Loucy (cell line): ENCODE results near the gene FAM131A.
A peak's percentile ranks its signal among the peaks of the same experiment; 100 is the strongest.

ENCODE experiments used
- H2AFZ ChIP-seq: fragments of 200-600 bp; sonication (generic); 2 replicates; pipeline ENCODE4 v1.6.0; 2016; ENCODE audit warnings: antibody characterized with exemption, mild to moderate bottlenecking, low read length, moderate library complexity
- H3F3A ChIP-seq: fragments of 200-600 bp; 2 replicates; pipeline ENCODE4 v1.6.0; 2016; ENCODE audit warnings: antibody characterized with exemption, low read depth, mild to moderate bottlenecking
- H3K27me3 ChIP-seq: fragments of 200-600 bp; sonication (generic); 2 replicates; pipeline ENCODE4 v1.6.1; 2014; ENCODE audit warnings: low read length, mild to moderate bottlenecking; ENCODE audit not compliant: insufficient read depth, poor library complexity, severe bottlenecking
- H3K36me3 ChIP-seq: fragments of 200-600 bp; sonication (generic); 2 replicates; pipeline ENCODE4 v1.6.1; 2016; ENCODE audit warnings: low read length; ENCODE audit not compliant: insufficient read depth
- H3K4me1 ChIP-seq: fragments of 200-600 bp; sonication (generic); 2 replicates; pipeline ENCODE4 v1.5.1; 2014; ENCODE audit warnings: low read length, mild to moderate bottlenecking; ENCODE audit not compliant: insufficient read depth, poor library complexity, severe bottlenecking
- H3K4me2 ChIP-seq: fragments of 200-600 bp; sonication (generic); 2 replicates; pipeline ENCODE4 v1.6.0; 2014; ENCODE audit warnings: antibody characterized with exemption, low read length, low read depth, mild to moderate bottlenecking; ENCODE audit not compliant: poor library complexity, severe bottlenecking
- H3K4me3 ChIP-seq: fragments of 200-600 bp; sonication (generic); 2 replicates; pipeline ENCODE4 v1.5.1; 2014; ENCODE audit warnings: low read length, mild to moderate bottlenecking, mixed read lengths; ENCODE audit not compliant: poor library complexity, severe bottlenecking
- H3K79me2 ChIP-seq: fragments of 200-600 bp; sonication (generic); 2 replicates; pipeline ENCODE4 v1.6.1; 2014; ENCODE audit warnings: low read length; ENCODE audit not compliant: insufficient read depth
- H3K9ac ChIP-seq: fragments of 200-600 bp; sonication (generic); 2 replicates; pipeline ENCODE4 v1.6.0; 2014; ENCODE audit warnings: mild to moderate bottlenecking, low read depth, low read length, moderate library complexity; ENCODE audit not compliant: poor library complexity, severe bottlenecking
- H3K9me2 ChIP-seq: fragments of 200-600 bp; sonication (generic); replicated peaks from 2 replicates; pipeline ENCODE4 v1.6.1; 2016; ENCODE audit warnings: low read depth, low read length, mixed read lengths
- H3K9me3 ChIP-seq: fragments of 200-600 bp; sonication (generic); 2 replicates; pipeline ENCODE4 v1.6.1; 2014; ENCODE audit warnings: mild to moderate bottlenecking, antibody characterized with exemption, low read length, low read depth; ENCODE audit not compliant: insufficient read depth
- H4K20me1 ChIP-seq: fragments of 200-600 bp; sonication (generic); 2 replicates; pipeline ENCODE4 v1.6.0; 2014; ENCODE audit warnings: antibody characterized with exemption, low read length, mild to moderate bottlenecking; ENCODE audit not compliant: insufficient read depth, poor library complexity, severe bottlenecking
- CTCF ChIP-seq: fragments of 200-600 bp; sonication (generic); conservative IDR thresholded peaks from 2 replicates; pipeline ENCODE4 v1.5.1; 2014; ENCODE audit warnings: mild to moderate bottlenecking, antibody characterized with exemption, low read length
- EZH2phosphoT487 ChIP-seq: fragments of 200-600 bp; IDR thresholded peaks from 2 replicates; pipeline ENCODE4 v1.6.1; 2018; ENCODE audit warnings: antibody characterized with exemption, mild to moderate bottlenecking, moderate library complexity, borderline replicate concordance

The FAM131A gene

DNA sequence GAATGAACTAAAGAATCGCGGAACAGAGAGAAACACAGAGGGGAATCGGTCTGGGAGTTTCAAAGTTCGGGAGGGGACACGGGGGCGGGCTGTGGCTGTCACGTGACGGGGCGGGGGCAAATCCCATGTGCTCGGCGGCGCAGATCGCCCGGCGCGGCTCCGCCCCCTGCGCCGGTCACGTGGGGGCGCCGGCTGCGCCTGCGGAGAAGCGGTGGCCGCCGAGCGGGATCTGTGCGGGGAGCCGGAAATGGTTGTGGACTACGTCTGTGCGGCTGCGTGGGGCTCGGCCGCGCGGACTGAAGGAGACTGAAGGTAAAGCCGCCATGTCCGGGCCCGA lies 23.1 kb upstream of the FAM131A start, which contains the start of gene EIF4G1:
TSS of gene EIF4G1 (plus strand) at position 244 of the 337 bp plus-strand sequence. CDS start 1,191 bp downstream, outside the sequence.
- H3K79me2 ChIP-seq, result peaks cover 48% of the 10 kb centered on the region
- peaks cover 47% of the 10 kb centered on the region for H4K20me1 ChIP-seq
- no peaks in the 10 kb centered on the region for H3K9me3 ChIP-seq

GRCh38 chr3:184314700-184315542 lies 22.5 kb upstream of the FAM131A start:
- H3K4me3 ChIP-seq, result peak overlapping the region; percentile 100
- peaks cover 24% of the 10 kb centered on the region; the same call in 1 of the 2 replicates for H3K36me3 ChIP-seq
- no peaks in the 10 kb centered on the region for H3K9me2 ChIP-seq
- H3K9ac ChIP-seq, result peak overlapping the region; percentile 98
- H3K4me1 ChIP-seq, result peaks cover 29% of the 10 kb centered on the region
- peak overlapping the region; percentile 99 for H3K4me2 ChIP-seq
- no peaks in the 10 kb centered on the region for H3K27me3 ChIP-seq
- no peaks in the 10 kb centered on the region for H3K9me3 ChIP-seq
- peaks cover 54% of the 10 kb centered on the region for H3K79me2 ChIP-seq
- H3F3A ChIP-seq, result no peaks in the 10 kb centered on the region
- H2AFZ ChIP-seq, result no peak overlapping the region
- peaks cover 52% of the 10 kb centered on the region for H4K20me1 ChIP-seq
- TF ChIP-seq EZH2phosphoT487 (no peak), CTCF (no peak)

More for the DNA sequence above, 23.1 kb upstream of the FAM131A start, which contains the start of gene EIF4G1:
- H2AFZ ChIP-seq, result peak within 1 kb of the TSS; percentile 69
- no peaks in the 10 kb centered on the region for H3K27me3 ChIP-seq
- H3K9ac ChIP-seq, result peak within 1 kb of the TSS; percentile 98
- peaks cover 25% of the 10 kb centered on the region for H3K4me1 ChIP-seq
- no peaks in the 10 kb centered on the region for H3F3A ChIP-seq
- H3K36me3 ChIP-seq, result peaks cover 20% of the 10 kb centered on the region; the same call in 1 of the 2 replicates
- H3K4me3 ChIP-seq, result peak within 1 kb of the TSS; percentile 100
- H3K4me2 ChIP-seq, result peak within 1 kb of the TSS; percentile 99
- no peak for TF ChIP-seq CTCF
- no peak for TF ChIP-seq EZH2phosphoT487
- H3K9me2 ChIP-seq, result no peaks in the 10 kb centered on the region

DNA sequence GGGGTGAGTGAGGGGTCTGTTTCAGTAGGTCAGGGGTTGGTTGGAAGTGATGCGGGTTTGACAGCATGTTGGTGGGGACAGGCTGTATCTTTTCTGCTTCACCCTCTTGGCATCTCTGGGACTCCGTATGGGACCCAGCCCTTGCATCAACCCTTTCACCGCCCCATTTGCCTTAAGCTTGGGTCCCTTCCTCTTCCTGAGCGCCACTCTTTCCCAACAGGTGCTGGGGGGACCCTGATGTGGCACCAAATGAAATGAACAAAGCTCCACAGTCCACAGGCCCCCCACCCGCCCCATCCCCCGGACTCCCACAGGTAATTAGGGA lies 21.9 kb upstream of the FAM131A start:
- peaks cover 27% of the 10 kb centered on the region; the same call in 1 of the 2 replicates for H3K36me3 ChIP-seq
- H3K4me1 ChIP-seq, result peaks cover 29% of the 10 kb centered on the region
- no peak for TF ChIP-seq CTCF
- no peak for TF ChIP-seq EZH2phosphoT487

More for the DNA sequence above, 21.9 kb upstream of the FAM131A start:
- no peaks in the 10 kb centered on the region for H3K9me2 ChIP-seq
- H3K9ac ChIP-seq, result peak overlapping the region; percentile 98
- no peaks in the 10 kb centered on the region for H3K9me3 ChIP-seq
- peaks cover 60% of the 10 kb centered on the region for H3K79me2 ChIP-seq
- H4K20me1 ChIP-seq, result peaks cover 57% of the 10 kb centered on the region
- peak overlapping the region; percentile 100 for H3K4me3 ChIP-seq
- no peak overlapping the region for H2AFZ ChIP-seq
- H3F3A ChIP-seq, result no peaks in the 10 kb centered on the region
- no peaks in the 10 kb centered on the region for H3K27me3 ChIP-seq
- H3K4me2 ChIP-seq, result peak overlapping the region; percentile 99
